AG09319 (cell line): ENCODE results near the gene COPZ2.

Source experiments
- DNase-seq: peaks from one replicate; pipeline ENCODE4 v3.0.0-alpha.2; 2010; ENCODE audit warnings: low read depth; ENCODE audit errors: extremely low read depth
- TF ChIP-seq, protein P1 (sequence below): IDR thresholded peaks from 2 replicates; pipeline ENCODE4 v1.5.1; 2011; ENCODE audit warnings: low read depth, mild to moderate bottlenecking, inconsistent platforms, low read length, moderate library complexity

The COPZ2 gene

DNA sequence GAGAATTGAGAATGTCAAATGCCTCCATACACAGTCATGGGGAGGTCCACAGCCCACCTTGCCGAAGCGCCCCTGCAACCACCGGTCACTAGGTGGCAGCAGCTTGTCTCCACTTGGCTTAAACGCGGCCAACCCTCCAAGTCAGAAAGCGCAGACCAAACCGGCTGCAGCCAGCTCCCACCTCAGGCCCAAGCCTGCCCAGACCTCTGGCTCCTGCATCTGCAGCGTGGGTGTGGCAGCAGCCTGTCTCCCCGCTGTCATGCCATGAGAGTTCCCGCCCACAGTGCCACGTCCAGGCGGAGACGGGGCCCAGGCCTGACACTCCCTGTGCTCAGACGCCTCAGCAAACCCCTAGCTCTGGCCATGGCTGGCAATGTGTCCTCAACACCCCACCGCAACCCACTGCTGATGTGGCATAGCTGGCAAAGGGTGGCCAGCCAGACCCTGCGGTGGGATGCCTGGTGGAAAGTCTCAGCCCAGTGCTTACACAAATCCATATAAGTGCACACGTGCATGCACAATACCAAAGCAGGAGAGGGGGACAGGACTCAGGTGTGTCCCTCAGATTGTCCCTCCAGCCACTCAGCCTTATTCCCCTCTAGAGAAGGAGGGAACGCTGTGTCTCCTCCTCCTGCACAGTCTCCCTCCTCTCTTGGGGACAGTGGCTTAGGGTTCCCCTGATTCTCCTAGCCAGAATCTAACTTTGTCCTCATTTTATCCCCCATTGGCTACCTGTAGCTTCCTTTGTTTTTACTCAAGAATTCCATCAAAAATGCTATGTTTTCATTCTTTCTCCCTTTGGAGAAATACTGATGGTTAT lies 10.9 kb downstream of the COPZ2 start:
- TF ChIP-seq, protein P1, sequence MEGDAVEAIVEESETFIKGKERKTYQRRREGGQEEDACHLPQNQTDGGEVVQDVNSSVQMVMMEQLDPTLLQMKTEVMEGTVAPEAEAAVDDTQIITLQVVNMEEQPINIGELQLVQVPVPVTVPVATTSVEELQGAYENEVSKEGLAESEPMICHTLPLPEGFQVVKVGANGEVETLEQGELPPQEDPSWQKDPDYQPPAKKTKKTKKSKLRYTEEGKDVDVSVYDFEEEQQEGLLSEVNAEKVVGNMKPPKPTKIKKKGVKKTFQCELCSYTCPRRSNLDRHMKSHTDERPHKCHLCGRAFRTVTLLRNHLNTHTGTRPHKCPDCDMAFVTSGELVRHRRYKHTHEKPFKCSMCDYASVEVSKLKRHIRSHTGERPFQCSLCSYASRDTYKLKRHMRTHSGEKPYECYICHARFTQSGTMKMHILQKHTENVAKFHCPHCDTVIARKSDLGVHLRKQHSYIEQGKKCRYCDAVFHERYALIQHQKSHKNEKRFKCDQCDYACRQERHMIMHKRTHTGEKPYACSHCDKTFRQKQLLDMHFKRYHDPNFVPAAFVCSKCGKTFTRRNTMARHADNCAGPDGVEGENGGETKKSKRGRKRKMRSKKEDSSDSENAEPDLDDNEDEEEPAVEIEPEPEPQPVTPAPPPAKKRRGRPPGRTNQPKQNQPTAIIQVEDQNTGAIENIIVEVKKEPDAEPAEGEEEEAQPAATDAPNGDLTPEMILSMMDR, result peak; percentile 93
- DNase-seq, result peak; percentile 89

DNA sequence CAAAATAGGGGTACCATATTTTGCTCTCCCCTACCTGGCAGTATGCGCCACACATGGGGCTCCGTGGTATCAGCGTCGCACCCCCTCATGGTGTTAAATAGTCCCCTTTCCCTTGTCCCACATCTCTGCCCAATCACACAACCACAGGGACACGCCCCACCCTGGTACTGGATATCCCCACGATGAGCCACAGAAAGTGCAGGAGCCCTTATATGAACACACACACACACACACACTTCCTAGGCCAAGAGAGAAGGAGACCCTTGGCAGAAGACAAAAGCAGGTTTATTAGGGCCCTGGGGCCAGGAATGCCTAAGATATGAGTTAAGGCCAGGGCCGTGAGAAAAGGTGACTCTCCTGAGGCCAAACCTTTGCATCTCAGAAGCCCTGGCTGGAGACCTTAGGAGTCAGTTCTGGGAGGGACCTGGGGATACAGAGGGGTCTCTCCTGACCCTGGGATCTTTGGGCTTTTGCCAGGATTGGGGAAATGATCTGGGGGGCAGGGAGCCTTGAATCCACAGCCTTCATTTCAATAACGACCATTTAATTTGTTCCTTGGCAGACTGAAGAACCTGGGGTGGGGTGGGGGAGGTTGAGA lies 11.6 kb downstream of the COPZ2 start:
- TF ChIP-seq, protein P1, result no peak
- DNase-seq, result no peak

DNA sequence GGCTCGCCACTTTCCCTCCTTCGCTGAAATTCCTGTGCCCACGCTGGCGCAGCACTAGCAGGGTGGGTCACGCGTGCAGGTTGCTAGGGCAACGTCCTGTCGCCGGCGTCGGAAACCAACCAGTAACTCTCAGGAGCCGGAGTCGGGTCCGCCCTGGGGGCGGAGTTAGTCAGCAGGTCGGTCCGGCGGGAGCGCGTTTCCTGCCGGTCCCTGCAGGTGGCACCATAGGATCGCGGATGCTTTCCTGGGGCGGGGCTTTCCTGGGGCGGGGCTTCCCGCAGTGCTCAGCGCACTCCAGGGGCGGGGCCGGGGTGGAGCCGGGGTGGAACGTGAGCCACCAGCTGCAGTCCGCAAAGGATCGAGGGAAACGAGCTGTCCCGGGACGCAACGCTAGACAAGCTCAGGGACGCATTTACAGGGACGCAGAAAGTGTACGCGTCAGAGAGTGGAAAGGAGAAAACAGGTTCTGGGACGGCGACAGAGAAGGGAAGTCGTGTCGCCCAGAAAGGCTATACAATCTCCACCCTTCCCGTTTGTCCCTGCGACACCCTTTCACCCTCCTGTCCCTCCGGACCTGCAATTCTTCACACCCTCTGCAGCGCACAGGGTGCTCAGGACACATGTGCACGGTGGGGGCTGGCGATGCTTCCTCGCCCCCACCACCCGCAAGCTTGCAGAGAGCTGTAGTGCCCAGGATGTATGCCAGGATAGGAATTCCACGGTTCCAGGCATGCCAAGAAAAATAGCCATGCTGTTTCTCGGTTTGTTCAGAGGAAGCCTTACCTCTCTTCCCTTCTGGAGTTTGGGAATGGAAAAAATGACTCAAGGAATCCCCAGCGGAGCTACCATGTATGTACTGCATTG lies 12.3 kb downstream of the COPZ2 start:
- TF ChIP-seq, protein P1, result peak; percentile 72
- DNase-seq, result peak; percentile 92

DNA sequence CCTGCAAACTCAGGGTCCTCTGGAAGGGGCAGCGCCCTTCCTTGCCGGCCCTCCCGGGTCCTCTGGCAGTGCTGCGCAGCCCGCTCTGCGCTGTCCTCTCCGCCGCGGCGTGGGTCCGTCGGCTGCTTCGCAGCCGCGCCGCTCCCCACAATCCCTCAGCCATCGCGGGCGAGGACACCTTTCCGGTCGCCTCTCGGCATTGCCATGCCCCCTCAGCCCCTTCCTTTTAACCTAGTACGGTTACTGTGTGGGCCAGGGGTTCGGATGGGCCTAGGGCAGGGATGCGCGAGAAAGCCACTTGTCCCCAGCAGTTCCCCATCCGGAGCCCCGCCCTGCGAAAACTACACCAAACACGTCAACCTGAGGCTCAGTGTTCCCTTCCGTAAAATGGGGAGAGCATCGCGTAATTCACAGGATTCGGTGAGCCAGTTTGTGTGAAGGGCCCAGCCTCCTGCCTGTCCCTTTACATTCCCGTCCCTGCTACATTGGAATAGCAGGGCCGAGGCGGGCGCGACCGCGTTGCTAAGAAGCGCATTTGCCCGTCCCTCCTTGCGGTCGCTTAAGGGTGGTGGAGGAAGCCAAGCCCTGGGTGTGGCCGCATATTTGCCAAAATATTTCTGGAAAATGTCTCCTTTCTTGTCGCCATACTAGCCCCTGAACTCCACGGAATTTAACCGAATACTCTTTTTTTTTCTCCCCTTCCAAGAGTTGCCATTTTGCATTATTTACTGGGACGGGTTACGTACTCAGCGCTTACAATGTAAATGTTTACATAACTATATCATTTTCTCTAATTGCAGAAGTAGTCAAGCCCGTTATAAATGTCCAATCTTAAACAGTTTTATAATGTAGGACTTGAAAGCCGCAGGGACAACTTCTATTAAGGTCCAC lies 13.2 kb downstream of the COPZ2 start:
- DNase-seq, result no peak
- TF ChIP-seq, protein P1, result no peak

DNA sequence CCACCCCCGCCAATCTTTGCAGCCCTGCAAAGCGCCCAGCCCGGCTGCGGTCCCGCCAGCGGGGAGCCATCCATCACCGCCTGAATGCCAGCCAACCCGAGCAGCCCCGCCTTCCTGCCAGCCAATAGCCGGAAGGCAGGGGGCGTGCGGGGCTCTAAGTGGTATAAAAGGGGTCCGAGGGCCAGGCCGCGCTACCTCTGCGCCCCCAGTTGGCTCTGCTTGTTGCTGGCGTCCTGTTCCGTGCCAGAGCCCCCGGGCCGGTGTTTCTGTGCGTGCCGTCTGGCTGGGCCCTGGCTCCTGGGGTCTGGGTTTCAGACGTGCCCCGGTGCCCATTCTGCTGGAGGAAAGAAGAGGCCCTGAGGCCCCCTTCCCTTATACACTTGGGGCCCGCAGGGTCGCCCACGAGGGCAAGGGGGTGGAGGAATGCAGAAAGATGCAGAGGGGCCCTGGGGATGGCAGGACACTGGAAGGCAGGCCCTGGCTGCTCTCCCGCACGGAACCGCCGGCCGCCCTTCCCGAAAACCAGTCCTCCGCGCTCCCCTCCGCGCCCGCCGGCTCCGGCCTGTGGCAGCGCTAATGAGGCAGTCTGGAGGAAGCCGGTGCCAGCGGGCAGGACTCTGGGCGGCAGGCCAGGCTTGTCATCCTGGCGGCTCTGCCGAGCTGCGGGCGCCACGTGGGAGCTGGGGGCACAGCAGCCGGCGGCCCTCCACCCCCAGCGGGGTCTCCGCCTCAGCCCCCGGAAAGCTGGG lies 14.0 kb downstream of the COPZ2 start:
- DNase-seq, result no peak
- TF ChIP-seq, protein P1, result peak; percentile 13

DNA sequence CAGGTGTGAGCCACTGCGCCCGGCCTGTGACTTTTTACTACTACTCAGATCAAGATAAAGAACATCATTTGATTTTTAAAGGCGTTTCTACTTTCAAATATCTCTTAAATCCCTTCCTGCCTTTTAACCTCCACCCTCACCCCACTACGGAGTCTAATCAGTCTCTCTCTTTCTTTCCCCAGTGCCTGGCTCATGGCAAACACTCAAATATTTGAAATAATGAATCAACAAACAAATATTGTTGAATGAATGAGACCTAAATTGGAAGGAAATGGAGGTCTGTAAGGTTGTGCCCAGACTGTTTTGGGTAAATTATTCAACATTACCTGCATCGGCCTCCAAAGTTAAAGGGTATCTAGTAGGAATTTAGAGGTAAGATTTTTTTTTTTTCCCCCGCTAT lies 14.7 kb downstream of the COPZ2 start:
- DNase-seq, result no peak
- TF ChIP-seq, protein P1, result no peak
